Measurements from ENCODE around the gene KCNG3.
"Not testable (repeated sequence)": the region's sequence is repeated elsewhere in the genome, so short reads cannot be mapped to it uniquely, and the experiment has no call there.

The KCNG3 gene

DNA sequence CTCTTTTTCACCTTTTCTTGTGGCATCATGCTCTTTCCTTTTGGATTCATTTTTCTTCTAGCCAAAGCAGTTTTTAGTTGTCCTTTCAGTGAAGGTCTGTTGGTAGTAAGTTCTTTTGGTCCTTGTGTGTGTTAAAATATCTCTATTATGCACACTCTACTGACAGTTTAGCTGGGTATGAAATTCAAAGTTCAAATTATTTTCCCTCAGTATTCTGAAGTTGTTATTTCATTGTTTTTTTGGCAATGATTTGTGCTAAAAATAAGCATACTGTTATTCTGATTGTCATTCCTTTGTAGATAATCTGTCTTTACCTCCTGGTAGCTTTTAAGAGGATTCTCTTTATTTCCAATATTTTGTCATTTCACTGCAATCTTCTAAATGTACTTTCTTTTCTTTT is 79.6 kb downstream of the KCNG3 start:
- DNase-seq (ENCODE audit: low read depth): no peak
- no peak overlapping the region for H3K4me3 ChIP-seq (ENCODE audit: low read length)
- TF ChIP-seq, protein P1, sequence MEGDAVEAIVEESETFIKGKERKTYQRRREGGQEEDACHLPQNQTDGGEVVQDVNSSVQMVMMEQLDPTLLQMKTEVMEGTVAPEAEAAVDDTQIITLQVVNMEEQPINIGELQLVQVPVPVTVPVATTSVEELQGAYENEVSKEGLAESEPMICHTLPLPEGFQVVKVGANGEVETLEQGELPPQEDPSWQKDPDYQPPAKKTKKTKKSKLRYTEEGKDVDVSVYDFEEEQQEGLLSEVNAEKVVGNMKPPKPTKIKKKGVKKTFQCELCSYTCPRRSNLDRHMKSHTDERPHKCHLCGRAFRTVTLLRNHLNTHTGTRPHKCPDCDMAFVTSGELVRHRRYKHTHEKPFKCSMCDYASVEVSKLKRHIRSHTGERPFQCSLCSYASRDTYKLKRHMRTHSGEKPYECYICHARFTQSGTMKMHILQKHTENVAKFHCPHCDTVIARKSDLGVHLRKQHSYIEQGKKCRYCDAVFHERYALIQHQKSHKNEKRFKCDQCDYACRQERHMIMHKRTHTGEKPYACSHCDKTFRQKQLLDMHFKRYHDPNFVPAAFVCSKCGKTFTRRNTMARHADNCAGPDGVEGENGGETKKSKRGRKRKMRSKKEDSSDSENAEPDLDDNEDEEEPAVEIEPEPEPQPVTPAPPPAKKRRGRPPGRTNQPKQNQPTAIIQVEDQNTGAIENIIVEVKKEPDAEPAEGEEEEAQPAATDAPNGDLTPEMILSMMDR (conservative IDR thresholded peaks at IDR 0.05; ENCODE audit: low read length): no peak

DNA sequence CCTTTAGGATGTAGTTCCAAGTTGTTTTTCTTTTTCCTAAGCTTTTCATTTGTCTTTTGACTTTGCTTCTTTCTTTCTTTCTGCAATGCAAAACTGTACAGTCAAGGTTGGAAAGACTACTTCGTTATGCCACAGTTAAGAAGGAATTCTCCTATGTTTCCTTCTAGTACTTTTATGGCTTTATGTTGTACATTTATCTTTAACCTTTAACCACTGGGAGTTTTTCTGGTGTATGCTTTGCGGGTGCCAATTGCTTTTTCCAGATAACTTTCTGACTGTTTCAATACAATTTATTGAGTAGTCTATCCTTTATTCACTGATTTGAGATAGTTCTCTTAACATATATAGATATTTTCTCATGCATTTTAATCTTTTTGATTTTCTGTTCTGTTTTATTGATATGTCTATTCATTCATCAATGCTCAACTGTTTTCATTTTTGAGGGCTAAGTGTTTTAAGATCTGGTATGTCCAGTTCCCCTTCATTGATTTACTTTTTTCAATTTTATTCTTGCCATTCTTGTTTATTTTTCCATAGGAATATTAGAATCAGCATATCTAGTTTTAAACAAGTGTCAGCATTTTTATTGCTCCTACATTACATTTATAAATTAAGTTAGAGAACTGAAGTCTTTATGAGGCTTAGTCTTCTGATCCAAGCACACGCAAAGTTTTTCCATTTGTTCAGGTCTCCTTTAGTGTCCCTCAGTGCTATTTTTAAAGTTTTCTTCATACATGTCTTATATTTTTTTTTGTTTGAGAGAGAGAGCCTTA is 82.9 kb downstream of the KCNG3 start:
- DNase-seq (ENCODE audit: low read depth): no peak
- no peak overlapping the region for H3K4me3 ChIP-seq (ENCODE audit: low read length)
- TF ChIP-seq, protein P1 (conservative IDR thresholded peaks at IDR 0.05; ENCODE audit: low read length): no peak

- TF ChIP-seq, protein P1 (conservative IDR thresholded peaks at IDR 0.05; ENCODE audit: low read length): no peak
- H3K4me3 ChIP-seq (ENCODE audit: low read length): no peak overlapping the region
- DNase-seq (ENCODE audit: low read depth): no peak
Measured at GRCh38 chr2:42408009-42408408, 85.8 kb downstream of the KCNG3 start.

DNA sequence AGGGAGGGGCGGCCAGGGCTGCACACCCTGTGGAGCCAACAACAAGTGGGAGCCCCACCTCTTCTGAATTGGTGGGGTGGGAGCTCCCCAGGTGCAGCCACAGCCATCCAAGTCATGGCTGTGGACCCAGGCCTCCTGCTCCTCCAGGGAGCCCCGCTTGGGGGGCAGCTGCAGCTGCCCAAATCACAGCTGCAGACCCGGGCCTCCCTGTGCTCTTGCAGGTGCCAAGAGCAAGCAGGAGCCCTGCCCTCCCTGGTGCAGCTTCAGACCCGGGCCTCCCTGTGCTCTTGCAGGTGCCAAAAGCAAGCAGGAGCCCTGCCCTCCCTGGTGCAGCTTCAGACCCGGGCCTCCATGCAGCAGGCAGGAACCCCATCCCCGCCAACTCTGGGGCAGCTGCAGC is 86.3 kb downstream of the KCNG3 start:
- H3K4me3 ChIP-seq (ENCODE audit: low read length): no peak overlapping the region
- no peak for DNase-seq (ENCODE audit: low read depth)
- TF ChIP-seq, protein P1 (conservative IDR thresholded peaks at IDR 0.05; ENCODE audit: low read length): no peak

DNA sequence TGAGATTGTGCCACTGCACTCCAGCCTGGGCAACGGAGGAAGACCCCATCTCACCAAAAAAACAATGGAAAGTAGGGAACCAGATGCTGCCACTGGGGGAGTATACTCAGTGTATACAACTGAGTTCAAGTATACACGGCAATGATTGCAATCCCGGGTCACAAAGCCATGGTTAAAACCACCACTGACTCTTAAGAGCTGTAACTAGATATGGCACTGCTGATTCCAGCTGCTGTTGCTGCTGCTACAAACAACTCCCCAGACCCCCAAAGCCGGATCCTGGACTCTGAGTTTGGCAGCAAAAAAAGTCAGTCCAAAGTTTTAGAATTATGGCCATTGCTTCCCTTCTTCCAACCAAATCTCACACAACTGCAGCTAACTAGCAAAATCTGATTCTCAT is 89.1 kb downstream of the KCNG3 start:
- no peak for DNase-seq (ENCODE audit: low read depth)
- TF ChIP-seq, protein P1 (conservative IDR thresholded peaks at IDR 0.05; ENCODE audit: low read length): no peak
- H3K4me3 ChIP-seq (ENCODE audit: low read length): no peak overlapping the region

DNA sequence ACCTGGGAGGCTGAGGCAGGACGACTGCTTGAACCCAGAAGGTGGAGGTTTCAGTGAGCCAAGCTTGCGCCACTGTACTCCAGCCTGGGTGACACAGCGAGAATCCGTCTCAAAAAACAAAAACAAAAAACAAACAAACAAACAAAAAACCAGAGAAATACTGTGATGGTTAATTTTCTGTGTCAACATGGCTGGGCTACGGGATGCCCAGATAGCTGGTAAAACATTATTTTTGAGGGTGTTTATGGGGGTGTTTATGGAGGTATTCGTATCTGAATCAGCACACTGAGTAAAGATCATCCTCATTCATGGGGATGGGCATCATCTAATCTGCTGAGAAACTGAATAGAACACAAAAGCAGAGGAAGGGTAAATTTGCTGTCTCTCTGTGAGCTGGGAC is 92.0 kb downstream of the KCNG3 start:
- TF ChIP-seq, protein P1 (conservative IDR thresholded peaks at IDR 0.05; ENCODE audit: low read length): no peak
- no peak for DNase-seq (ENCODE audit: low read depth)
- no peak overlapping the region for H3K4me3 ChIP-seq (ENCODE audit: low read length)

DNA sequence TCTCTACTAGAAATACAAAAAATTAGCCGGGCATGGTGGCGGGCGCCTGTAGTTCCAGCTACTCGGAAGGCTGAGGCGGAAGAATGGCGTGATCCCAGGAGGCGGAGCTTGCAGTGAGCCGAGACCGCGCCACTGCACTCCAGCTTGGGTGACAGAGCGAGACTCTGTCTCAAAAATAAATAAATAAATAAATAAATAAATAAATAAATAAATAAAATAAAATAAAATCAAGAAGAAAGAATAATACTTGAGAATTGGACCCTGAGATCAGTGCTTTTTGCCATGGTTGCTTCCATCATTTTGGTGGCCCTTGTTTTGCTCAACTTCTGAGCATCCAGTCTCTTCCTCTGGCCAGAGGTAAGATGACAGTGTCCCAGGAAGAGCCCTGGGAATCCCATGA is 95.7 kb downstream of the KCNG3 start:
- H3K4me3 ChIP-seq (ENCODE audit: low read length); DNase-seq (ENCODE audit: low read depth): not testable (repeated sequence)

- not testable (repeated sequence) for H3K4me3 ChIP-seq (ENCODE audit: low read length); DNase-seq (ENCODE audit: low read depth)
Measured at GRCh38 chr2:42393320-42393719, 100.5 kb downstream of the KCNG3 start.
